GM19463 (cell line): ENCODE data around the gene RTL5.

Experiments
- ATAC-seq: cut with Tn5 transposase; IDR thresholded peaks from one replicate; pipeline ENCODE4 v1.9.1; 2021; ENCODE audit warnings: mild to moderate bottlenecking, moderate library complexity; ENCODE audit not compliant: unreplicated experiment

RTL5 gene

DNA sequence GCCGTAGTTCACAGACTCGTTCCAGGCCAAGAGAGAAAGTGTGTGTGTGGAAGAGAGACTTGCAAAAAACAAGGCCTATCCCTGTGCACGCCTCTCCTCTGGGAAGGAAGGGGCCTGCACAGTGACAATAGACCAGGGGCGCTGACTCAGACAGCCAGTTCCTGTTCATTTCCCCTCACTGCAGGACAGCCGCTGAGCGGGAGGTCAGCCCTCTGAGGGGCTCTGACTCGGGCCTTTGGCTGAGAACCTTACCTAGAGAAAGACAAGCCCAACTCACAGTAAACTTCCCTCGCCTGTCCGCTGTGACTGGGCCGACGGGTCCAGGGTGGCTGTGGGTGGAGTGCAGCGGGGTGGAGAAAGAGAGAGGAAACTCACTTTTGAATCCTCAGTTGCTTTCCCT, 52.1 kb downstream of the RTL5 start:
- ATAC-seq, result no peak

DNA sequence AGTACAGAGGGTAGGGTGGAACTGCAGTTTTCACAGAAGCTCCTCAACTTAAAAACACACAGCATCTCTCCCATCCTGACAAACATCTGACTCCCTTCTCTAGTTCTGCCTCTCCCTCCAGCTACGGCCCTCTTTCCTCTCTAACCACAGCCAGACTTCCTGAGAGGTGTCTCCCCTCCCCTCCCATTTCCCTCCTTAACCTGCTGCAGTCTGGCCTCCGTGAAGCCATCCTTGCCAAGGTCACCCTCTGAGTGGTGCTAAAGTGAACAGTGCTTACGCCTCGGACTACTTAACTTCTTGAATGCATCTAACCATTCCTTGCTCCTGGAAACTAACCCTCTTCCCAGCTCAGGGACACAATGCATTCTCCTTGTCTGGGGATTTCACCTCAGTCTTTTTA, 53.3 kb downstream of the RTL5 start:
- no peak for ATAC-seq
